ENCODE results near the gene RAP1A. TPM values are rescaled to one million over a fixed set of nuclear protein-coding genes. Genes with fewer than 3 reads are reported as not detected.

RAP1A gene
- total RNA-seq, 1 experiment from 2014 or later: 26.7 TPM

DNA sequence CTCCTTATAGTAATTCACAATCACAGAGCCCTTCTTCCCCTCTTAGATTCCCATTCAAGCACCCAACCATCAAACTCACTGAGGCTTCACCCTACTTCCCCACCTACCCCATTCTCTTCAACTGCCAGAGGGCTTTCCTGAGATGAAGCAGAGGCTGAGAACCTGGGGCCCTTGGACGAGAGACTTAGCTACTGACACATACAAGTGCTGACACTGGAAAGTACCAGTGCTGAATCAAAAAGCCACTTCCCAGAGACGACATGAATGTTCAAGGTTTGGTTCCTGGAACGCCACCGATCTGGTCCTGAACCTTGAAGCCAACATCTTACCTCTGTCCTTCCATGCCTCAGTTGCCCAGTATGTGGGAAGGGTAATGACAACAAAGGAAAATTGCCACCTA is 16.6 kb upstream of the RAP1A start:
- Histone ChIP-seq H2AFZ (ENCODE audit: low read length) (no peak overlapping the region), H2BK15ac (ENCODE audit: low read depth, low read length) (no peak overlapping the region), H2BK20ac (ENCODE audit: low read depth, low read length, poor library complexity, severe bottlenecking) (no peak overlapping the region), H2BK5ac (ENCODE audit: insufficient read length, low read length) (no peak overlapping the region), H3K79me2 (ENCODE audit: insufficient read depth, low read length) (no peaks in the 10 kb centered on the region), H3K18ac (ENCODE audit: insufficient read length, low read depth, low read length) (no peak overlapping the region), H4K91ac (ENCODE audit: insufficient read length, low read depth, low read length) (no peak overlapping the region), H4K8ac (replicated peaks; ENCODE audit: insufficient read length, low read depth, low read length) (no peak overlapping the region), H3K56ac (ENCODE audit: insufficient read length, low read depth, low read length) (no peak overlapping the region), H3K27me3 (ENCODE audit: insufficient read depth, low read length) (0 out of 2 replicates have a peak, but pooled peaks cover 3% of the 10 kb centered on the region), H4K20me1 (ENCODE audit: control insufficient read depth, insufficient read depth, insufficient read length) (no peaks in the 10 kb centered on the region), H3K23me2 (ENCODE audit: insufficient read length, low read depth, low read length, poor library complexity, severe bottlenecking) (no peaks in the 10 kb centered on the region), H3K27ac (ENCODE audit: insufficient read length, low read depth, low read length) (no peak overlapping the region), H2BK12ac (ENCODE audit: insufficient read length, low read depth, low read length) (no peak overlapping the region), H3K9me3 (ENCODE audit: control insufficient read depth, low read depth, low read length) (no peaks in the 10 kb centered on the region), H3K9ac (ENCODE audit: extremely low read depth, insufficient read length, low read length) (no peak overlapping the region), H4K5ac (ENCODE audit: insufficient read length, low read depth, low read length) (no peak overlapping the region), H3K79me1 (ENCODE audit: insufficient read depth, low read depth, low read length, poor library complexity, severe bottlenecking) (no peaks in the 10 kb centered on the region), H3K4me1 (ENCODE audit: insufficient read depth, low read length) (no peaks in the 10 kb centered on the region), H3K14ac (ENCODE audit: insufficient read depth, low read length) (no peak overlapping the region), H3K4me2 (ENCODE audit: insufficient read depth, insufficient read length, low read length) (no peak overlapping the region), H3K23ac (ENCODE audit: insufficient read length, low read depth, low read length) (no peak overlapping the region), H3K4ac (ENCODE audit: low read depth, low read length) (no peak overlapping the region), H2AK5ac (ENCODE audit: insufficient read length, low read length) (no peak overlapping the region), H3T11ph (ENCODE audit: low read length) (no peak overlapping the region), H2BK120ac (ENCODE audit: low read depth, low read length, poor library complexity, severe bottlenecking) (no peak overlapping the region)
- H3K27me3 Mint-ChIP-seq (ENCODE audit: low read depth): no peaks in the 10 kb centered on the region; the same call in none of the 2 replicates
- peaks cover 0 to 3% of the 10 kb centered on the region in 2 experiments; a peak in 1 of 4 replicates for H3K4me1 Mint-ChIP-seq
- H3K27ac Mint-ChIP-seq: no peak overlapping the region
- no CpG with 5 or more reads among the region's 4 CpGs for WGBS (ENCODE audit: extremely low coverage, insufficient read length, low lambda C conversion rate)
- H3K4me3 Mint-ChIP-seq: no peak overlapping the region
- TF ChIP-seq, protein P1, sequence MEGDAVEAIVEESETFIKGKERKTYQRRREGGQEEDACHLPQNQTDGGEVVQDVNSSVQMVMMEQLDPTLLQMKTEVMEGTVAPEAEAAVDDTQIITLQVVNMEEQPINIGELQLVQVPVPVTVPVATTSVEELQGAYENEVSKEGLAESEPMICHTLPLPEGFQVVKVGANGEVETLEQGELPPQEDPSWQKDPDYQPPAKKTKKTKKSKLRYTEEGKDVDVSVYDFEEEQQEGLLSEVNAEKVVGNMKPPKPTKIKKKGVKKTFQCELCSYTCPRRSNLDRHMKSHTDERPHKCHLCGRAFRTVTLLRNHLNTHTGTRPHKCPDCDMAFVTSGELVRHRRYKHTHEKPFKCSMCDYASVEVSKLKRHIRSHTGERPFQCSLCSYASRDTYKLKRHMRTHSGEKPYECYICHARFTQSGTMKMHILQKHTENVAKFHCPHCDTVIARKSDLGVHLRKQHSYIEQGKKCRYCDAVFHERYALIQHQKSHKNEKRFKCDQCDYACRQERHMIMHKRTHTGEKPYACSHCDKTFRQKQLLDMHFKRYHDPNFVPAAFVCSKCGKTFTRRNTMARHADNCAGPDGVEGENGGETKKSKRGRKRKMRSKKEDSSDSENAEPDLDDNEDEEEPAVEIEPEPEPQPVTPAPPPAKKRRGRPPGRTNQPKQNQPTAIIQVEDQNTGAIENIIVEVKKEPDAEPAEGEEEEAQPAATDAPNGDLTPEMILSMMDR (conservative IDR thresholded peaks at IDR 0.05): no peak
- DNase-seq: no peak
- H3K36me3 Mint-ChIP-seq (ENCODE audit: insufficient read depth in 1 of 3, low read depth in 3 of 3): no peaks in the 10 kb centered on the region
- H3K9me3 Mint-ChIP-seq: peaks cover 0 to 3% of the 10 kb centered on the region in 2 experiments; a peak in 2 of 5 replicates
